NT2/D1 (cell line): ENCODE results near the gene RPEL1.

ENCODE experiments used
- YY1 ChIP-seq: IDR thresholded peaks from 2 replicates; pipeline ENCODE4 v1.6.1; 2011; ENCODE audit not compliant: insufficient read length, insufficient read depth
- ZNF274 ChIP-seq: IDR thresholded peaks from 2 replicates; pipeline ENCODE4 v1.6.1; 2011; ENCODE audit warnings: mild to moderate bottlenecking, low read depth, low read length

DNA sequence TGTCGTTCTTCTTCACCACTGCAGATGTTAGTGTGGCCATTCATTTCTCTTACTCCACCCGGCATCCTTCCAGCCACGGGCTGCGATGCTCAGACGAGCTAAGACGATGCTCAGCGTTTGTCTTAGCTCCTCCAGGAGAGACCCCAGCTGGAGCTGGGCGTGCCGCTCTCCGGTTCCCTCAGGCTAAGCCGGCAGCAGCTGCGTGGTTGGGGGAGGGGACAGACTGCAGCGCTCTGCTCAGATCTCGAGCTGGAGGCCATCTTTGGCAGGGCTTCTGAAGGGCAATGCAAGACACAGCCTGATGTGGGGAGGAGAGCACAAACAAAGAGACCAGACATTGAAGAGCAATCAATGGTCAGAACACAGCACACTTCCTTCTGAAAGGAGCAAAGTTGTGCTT, 36.1 kb downstream of the RPEL1 start:
- peak; percentile 69 for TF ChIP-seq YY1
- no peak for TF ChIP-seq ZNF274
